Keratinocyte (primary cell): ENCODE data around the gene EIF4E1B.

Experiments used
- CTCF ChIP-seq, 3 experiments: IDR thresholded peaks in 1 of 3; conservative IDR thresholded peaks in 1 of 3; optimal IDR thresholded peaks in 1 of 3; 2 replicates in 2 of 3; 3 replicates in 1 of 3; pipeline versions ENCODE3 to v1.5.1; 2011; ENCODE audit warnings: low read length in 3 of 3, mild to moderate bottlenecking in 3 of 3, moderate library complexity in 2 of 3, control low read depth in 1 of 3, inconsistent platforms in 1 of 3; ENCODE audit not compliant: insufficient read depth in 2 of 3; ENCODE audit errors: extremely low read depth in 1 of 3
- EZH2 ChIP-seq: IDR thresholded peaks from one replicate; pipeline ENCODE4 v1.6.1; 2012; ENCODE audit warnings: inconsistent platforms, mild to moderate bottlenecking, low read length, moderate library complexity

GRCh38 chr5:176601901-176602482 is 28.5 kb upstream of the EIF4E1B start:
- no peak for TF ChIP-seq CTCF (optimal IDR thresholded peaks at IDR 0.05 in 1 of 3, IDR thresholded peaks at IDR 0.05 in 1 of 3, conservative IDR thresholded peaks at IDR 0.05 in 1 of 3; ENCODE audit: extremely low read depth in 1 of 3, insufficient read depth in 2 of 3, low read length in 3 of 3)
- no peak for TF ChIP-seq EZH2
